ENCODE results near the gene RAB31. TPM values are rescaled to one million over a fixed set of nuclear protein-coding genes. Genes with fewer than 3 reads are reported as not detected.

The RAB31 gene
- total RNA-seq, 2 donors from 2014 or later, result 107 to 141 TPM

DNA sequence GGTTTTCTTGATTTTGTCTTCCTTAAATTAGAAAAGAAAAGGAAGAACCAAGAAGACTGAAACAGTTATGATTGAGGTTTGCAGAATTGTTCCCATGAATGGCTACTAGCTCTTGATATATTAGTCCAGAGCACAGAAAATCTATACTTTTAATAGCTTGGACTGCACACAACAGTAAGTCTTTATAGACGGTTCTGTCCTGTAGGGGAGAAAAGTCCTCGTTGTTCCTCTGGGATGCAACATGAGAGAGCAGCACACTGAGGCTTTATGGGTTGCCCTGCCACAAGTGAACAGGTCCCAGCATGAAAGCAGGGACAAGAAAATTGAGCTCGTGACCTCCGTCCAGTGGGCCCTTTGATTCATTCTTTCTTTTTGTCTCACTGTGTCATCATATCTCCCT, 41.5 kb downstream of the RAB31 start:
- DNase-seq (ENCODE audit: low spot score), result no peak
- intact Hi-C loops (cut with DNase I), result loop anchor here in 1 of 2 donors (10.0 kb wide), 1 partner anchor 55 kb away; no protein-coding TSS in a partner anchor

DNA sequence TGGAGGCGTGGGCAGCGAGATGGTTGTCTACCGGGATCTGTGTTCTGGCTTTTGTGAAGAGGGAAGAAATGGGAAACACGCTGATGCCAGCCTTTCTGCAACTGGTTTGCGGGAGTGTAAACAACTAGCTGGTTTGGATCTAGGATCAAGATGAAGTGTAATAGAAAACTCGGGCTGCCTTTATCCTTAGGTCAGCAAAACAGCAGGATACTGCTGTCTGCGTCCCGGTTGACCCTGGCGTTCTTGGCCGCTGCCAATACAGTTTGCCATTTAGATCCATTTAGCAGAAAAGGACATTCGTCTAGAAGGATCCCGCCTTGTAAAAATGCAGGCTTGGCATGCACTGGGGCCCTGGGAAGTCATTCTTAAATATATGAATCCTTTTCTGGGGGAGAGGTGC, 42.0 kb downstream of the RAB31 start:
- no peak for DNase-seq (ENCODE audit: low spot score)
- intact Hi-C loops (cut with DNase I), result loop anchor here in 1 of 2 donors (10.0 kb wide), 1 partner anchor 55 kb away; no protein-coding TSS in a partner anchor

DNA sequence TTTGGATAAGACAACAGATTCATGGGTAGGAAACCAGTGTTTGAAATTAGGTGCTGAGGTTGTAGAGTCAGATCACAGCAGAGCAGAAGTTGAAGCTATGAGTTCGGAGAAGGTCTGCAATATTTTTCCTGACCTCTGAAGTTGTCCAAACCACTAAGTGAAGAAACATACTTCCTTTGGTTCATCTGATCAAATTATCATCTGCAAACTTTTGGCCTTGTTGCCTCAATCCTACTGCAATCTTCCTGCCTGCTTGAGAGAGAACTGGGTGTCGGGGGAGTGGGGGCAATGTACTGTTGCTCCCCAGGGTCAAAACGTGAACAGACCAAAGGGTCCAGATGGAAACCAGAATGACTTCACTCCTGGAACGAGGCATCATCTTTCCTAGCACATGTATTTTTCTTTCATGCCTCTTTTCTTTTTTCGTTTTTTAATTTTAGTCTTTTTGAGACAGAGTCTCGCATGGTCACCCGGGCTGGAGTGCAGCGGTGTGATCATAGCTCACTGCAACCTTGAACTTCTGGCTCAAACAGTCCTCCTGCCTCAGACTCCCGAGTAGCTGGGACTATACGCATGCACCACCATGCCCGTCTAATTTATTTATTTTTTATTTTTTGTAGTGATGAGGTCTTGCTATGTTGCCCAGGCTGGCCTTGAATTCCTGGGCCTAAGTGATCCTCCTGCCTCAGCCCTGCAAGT, 42.7 kb downstream of the RAB31 start:
- intact Hi-C loops (cut with DNase I), result loop anchor here in 1 of 2 donors (10.0 kb wide), 1 partner anchor 56 kb away; no protein-coding TSS in a partner anchor
- no peak for DNase-seq (ENCODE audit: low spot score)

DNA sequence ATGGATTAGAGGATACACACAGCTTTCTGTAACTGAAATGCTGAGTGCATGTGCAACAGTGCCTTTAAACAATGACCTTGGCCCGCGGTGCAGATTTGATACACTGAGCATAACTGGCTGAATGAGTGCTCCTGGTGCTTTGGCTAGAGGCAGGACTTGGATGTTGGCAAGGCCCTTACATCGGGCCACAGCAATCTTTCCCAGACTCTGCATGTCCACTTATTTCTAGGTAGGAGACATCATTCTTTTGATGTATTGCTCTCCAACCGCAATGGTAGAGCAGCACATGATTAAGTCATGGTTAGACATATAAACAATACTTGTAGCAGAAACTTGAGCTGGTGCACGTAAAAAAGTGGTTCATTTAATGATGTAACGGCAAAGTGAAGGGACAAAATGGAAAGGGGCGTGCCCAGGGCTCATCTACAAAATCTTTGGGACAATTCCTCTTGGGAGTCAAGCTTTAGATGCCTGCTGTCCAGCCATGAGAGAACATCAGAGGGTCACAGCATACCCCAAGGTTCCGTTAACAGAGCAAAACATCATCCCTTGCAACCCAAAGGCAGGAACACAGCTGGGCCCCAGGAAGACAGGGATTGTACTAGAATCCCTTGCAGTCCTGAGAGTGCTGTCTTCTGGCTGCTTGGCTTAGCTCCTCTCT, 43.4 kb downstream of the RAB31 start:
- intact Hi-C loops (cut with DNase I), result loop anchor here in 1 of 2 donors (10.0 kb wide), 1 partner anchor 57 kb away; no protein-coding TSS in a partner anchor
- DNase-seq (ENCODE audit: low spot score), result no peak

DNA sequence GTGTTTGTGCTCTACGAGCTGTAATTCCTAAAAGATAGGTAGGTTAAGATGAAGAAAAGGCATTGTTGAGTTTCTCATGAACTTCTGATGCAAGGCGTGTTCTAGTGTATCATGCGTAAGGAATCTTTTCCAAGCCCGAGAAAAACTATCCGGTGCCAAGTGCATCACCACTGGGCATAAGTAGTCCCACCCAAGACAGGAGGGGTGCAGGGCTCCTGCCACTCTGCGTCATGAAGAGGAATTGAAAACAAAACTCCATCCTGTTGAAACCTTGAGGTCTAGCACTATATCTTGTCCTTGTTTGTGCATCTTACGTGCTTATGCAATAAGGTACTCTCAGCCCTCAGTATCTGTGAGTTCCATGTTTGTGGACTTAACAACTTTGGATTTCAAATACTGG, 45.7 kb downstream of the RAB31 start:
- intact Hi-C loops (cut with DNase I), result loop anchor here in 1 of 2 donors (10.0 kb wide), 1 partner anchor 59 kb away; no protein-coding TSS in a partner anchor
- DNase-seq (ENCODE audit: low spot score), result no peak

DNA sequence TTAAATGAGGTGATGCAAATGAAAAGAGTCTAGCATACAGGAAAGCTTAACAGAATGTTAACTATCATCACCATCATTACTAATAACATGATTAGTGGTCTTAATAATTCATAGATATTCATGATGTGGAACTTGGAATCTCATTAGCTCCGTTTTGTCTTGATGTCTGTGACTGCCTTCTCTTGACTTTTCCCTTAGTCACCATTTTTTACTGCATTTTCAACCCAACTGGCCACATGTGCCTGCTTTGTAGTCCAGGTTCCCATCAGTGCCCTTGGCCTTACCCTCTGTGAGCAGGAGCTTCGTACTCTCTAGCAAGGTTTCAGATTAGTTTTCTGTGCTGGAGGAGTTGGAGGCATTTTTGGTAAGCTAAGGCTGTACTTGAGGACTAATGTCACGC, 47.0 kb downstream of the RAB31 start:
- intact Hi-C loops (cut with DNase I), result loop anchor here in 1 of 2 donors (10.0 kb wide), 1 partner anchor 60 kb away; no protein-coding TSS in a partner anchor
- no peak for DNase-seq (ENCODE audit: low spot score)

DNA sequence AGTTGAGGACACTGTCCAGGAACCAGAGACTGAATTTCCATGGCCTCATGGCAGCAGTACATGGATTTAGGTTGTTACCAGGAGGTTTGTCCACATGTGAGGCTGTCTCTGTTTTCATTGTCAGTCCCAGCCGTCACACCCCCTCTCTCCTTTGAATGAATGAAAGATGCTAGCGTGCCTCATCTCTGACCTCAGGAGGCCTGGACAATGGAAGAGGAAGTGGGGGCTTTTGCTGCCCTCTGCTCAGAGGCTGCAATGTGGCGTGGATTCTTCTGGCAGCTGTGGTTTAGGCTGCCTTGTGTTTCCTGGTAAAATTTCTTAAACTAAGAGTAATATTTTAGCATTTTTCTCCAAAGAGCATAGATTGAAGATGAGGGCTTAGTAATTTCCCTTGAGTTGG, 47.5 kb downstream of the RAB31 start:
- DNase-seq (ENCODE audit: low spot score), result no peak
- intact Hi-C loops (cut with DNase I), result loop anchor here in 1 of 2 donors (10.0 kb wide), 1 partner anchor 61 kb away; no protein-coding TSS in a partner anchor

DNA sequence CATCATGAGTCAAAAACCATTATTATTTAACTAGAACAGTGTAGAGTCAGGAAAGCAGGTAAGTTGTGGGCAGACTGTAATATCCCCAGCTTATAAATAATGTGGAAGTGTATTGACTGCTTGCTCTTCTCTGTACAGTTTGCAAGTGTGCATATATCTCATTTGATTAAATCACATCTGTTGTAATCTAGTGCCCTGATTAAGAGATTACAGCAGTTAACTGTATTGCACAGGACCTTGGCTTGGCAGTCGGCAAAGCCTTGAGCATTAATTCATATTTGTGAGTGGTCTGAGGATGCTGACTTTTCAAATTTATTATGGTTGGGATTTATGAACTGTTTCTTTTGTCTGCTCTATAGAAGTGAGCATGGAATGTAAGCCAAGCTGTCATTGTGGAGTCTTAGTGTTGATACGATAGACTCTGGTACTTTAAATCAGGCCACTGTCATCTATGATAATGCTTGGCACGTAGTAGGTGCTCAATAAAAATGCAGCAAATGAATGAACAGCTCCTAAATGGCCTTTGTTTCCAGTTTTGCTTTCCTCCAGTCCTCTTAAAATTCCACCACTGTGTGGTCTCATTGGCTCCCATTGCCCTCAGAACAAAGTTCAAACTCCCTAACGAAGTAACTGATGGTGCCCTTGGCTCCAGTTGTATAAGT, 48.3 kb downstream of the RAB31 start:
- no peak for DNase-seq (ENCODE audit: low spot score)
- intact Hi-C loops (cut with DNase I), result loop anchor here in 1 of 2 donors (10.0 kb wide), 1 partner anchor 62 kb away; no protein-coding TSS in a partner anchor

DNA sequence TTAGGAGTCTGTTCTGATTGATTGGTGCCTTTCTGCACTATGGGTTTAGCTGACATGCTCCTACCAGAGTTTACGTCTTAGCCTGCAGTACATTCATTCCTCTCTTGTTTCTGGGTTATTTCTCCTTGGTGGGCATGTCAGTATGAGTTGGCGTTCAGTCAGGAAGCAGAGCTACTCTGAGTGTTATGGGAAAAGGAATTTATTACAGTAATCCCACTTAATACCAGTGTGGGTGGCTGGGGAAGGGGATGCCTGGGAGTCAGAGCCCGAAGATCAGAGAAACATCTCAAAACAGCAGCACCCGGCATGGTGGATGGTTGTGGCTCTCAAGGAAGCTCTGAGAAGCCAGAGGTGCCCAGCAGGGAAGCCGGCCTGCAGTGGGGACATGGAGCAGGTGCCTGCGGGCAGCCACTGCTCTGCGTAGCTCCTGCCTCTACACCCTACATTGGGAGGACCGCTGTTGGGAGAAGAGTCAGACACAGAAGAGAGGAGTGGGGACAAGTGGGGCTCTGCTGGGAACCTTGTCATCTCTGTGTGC, 48.9 kb downstream of the RAB31 start:
- no peak for DNase-seq (ENCODE audit: low spot score)

DNA sequence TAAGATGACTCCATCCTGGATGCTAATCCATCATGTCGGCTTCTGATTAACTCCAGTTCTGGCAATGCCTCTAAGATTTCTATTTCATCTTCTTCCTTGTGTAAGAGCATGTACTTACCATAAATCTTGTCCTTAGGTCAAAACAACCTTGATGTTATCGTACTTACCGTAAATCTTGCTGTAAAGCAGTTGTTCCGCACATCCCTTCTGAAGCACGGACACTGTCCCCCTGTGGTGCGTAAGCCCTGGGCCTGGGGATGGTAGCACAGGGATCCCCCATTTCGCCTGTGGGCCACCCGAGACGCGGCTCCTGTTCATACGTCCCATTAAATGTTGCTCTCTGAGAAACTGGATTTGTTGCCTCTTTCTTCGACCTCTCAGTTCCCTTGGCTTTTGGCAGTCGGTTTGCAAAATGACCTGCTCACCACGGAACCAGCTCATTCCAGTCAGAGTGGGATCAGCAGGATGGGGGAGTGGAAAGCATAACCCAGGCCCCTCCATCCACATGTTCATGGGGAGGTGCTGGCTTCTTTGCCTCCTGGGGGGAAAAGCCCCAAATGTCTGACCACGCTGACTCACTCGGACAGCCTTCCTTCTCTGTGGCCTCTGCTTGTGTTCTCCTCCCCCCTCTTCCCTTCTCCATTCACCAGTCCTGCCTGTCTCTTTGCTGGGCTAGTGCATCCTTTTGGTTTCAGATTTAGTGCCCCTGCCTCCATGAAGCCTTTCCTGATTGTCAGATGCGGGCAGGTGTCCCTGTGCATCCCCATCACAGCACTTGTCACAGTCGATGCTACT, 49.9 kb downstream of the RAB31 start:
- no peak for DNase-seq (ENCODE audit: low spot score)
- intact Hi-C loops (cut with DNase I), result loop anchor here (1.0 to 10.0 kb wide), 2 partner anchors 43 to 63 kb away; no protein-coding TSS in a partner anchor

More for the DNA sequence above, 48.9 kb downstream of the RAB31 start:
- intact Hi-C loops (cut with DNase I), result loop anchor here (1.0 to 10.0 kb wide), 2 partner anchors 44 to 62 kb away; no protein-coding TSS in a partner anchor

DNA sequence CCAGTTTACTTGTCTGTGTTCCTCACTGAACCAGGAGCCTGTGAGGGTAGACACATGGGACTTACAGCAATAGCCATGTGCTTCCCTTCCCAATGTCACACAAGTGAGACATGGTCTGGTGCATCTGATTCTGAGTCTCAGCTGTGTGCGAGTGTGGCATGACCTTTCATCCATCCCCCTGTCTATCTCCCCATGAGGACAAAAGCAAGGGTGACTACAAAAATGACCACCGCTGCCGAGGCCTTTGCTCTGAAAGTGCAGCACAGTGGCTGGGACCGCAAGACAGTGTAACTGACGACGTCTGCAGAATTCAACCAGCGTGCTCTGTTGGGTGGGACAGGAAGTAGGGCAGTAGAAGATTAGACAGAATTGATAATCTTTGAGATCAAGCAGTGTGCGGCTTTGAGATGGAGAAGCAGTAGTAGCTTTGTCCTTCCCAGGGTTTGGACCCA, 50.5 kb downstream of the RAB31 start:
- intact Hi-C loops (cut with DNase I), result loop anchor here in 1 of 2 donors (10.0 kb wide), 1 partner anchor 64 kb away; no protein-coding TSS in a partner anchor
- DNase-seq (ENCODE audit: low spot score), result no peak

DNA sequence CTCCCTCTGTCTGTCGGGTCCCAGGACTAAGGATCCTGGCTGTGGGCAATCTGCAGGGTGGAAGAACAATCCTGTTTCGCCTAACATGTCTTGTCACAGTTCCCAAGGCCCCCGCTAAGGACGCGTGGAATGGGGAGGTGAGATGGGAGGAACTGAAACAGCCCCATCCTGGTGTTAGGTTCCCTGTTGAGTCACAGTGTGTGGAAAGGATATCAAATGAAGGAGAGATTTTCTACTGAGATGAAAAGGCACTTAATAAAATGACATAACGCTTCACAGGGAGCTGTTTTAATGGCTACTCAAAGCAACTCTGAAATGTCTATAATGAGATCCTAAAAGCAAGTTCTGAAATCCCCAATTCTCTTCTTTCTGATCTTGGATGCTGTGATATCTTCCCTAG, 52.5 kb downstream of the RAB31 start:
- no peak for DNase-seq (ENCODE audit: low spot score)
- intact Hi-C loops (cut with DNase I), result no loop called here

DNA sequence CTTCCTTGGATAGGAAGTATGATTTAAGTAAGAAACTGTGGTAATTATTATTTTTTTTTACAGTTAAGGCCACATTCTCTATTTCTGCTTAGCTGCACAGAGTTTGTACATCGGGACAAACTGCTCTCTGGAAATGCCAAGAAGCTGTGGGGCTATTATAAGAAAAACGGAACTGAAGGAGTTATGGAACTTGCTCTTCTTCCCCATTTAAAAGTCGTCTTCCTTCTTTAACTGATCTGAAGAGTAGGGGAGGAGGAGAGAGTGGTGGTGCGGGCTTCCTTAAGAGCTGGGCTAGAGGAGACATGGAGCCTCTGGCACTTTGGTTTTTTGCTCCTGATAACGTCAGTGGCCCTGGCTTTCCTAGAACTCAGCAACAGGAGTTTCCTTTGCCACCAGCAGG, 54.4 kb downstream of the RAB31 start:
- intact Hi-C loops (cut with DNase I), result no loop called here

DNA sequence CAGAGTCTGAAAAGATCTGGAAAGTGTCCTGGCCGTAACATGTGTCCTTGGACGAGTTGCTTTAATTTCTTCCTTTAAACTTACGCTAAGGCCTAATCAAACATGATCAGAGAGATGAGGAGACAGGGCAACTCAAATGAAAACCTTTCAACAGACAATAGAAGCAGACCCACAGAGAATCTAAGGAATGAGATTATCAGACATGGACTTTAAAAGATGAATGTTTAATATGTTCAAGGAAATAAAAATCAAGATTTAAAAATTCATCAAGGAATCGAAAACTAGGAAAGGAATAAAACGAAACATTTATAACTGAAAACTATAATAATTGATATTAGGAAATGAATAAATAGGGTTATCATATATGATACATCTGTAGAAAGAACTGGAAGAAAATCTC, 55.1 kb downstream of the RAB31 start:
- no peak for DNase-seq (ENCODE audit: low spot score)
- intact Hi-C loops (cut with DNase I), result no loop called here

More for the DNA sequence above, 54.4 kb downstream of the RAB31 start:
- no peak for DNase-seq (ENCODE audit: low spot score)

DNA sequence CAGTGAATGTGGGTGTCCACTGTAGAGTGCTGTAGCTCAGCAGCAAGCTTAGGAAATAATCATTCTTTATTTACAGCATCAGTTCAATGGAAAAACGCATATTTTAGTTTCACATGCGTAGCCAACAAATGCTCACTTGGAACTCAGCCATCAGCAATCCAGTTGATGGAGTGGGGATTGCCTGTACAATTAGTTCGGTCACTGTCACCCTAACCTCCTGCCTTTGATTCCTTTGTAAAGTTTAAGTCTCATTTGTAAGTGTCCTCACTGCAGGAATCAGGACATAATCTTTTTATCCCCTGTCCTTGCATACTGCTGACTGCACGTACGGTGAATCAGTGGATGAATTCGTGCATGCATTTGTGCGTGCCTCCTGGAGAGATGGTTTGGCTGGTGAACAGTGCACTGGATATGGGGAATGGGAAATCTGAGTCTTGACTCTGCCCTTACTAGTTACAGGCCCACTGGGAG, 55.9 kb downstream of the RAB31 start:
- no peak for DNase-seq (ENCODE audit: low spot score)
- intact Hi-C loops (cut with DNase I), result no loop called here

DNA sequence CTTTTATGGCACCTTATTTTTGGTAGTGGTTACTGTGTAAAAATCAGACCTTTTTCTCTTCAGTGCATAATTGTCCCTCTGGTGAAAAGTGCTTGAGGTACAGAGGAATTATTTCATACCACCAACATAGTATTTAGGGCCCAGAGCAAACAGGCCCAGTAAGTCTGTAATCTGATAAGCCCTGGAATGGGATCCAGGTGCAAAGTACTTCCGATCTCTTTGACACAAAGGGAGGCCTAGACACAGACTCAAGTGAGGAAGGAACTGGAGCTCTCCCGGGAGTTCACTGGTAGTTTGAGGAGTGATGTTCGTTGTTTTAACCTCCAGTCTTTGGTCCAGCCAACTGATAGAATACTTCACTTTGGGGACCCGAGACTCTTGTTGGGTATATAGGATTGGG, 57.4 kb downstream of the RAB31 start:
- DNase-seq (ENCODE audit: low spot score), result no peak
- intact Hi-C loops (cut with DNase I), result no loop called here

DNA sequence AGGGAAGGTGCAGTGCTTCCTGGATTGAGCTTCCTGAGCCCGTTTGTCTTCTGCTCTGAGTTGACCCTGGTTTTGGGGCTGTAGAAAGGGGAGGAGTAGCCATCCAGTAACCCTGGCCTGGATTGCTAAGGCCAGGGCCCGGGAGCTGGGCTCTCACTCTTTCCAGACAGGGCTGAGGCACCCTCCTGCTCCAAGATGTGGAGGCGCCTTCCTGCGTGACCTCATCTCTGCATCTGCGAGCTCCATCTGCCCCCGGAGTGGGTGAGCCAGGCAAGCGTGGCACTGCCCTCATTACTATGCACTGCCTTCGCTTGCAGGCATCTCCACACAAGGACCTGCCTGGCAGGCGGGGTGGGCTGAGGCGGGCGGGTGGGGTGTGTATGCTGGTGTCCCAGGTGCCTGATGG, 58.0 kb downstream of the RAB31 start:
- intact Hi-C loops (cut with DNase I), result no loop called here
- DNase-seq (ENCODE audit: low spot score), result no peak

DNA sequence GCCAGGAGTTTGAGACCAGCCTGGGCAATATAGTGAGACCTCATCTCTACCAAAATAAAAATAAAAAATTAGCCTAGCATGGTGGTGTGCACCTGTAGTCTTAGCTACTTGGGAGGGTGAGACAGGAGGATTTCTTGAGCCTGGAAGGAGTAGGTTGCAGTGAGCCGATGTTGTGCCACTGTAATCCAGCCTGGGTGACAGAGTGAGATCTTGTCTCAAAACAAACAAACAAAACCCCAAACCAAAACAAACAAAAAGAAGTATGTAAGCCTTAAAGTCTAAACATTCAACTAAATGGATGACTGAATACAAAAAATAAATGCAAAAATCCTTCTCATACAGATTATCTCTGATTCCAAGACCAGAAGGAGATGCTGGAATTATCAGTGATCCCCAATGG, 58.6 kb downstream of the RAB31 start:
- no peak for DNase-seq (ENCODE audit: low spot score)
- intact Hi-C loops (cut with DNase I), result no loop called here

All from posterior vena cava (tissue), 2 donors.